Lower leg skin (tissue), 4 donors: Measurements from ENCODE around the gene NFIB. TPM values are rescaled to one million over a fixed set of nuclear protein-coding genes. Genes with fewer than 3 reads are reported as not detected.

ENCODE experiments used
- DNase-seq, 2 donors: peaks; one replicate each; pipeline ENCODE4 v3.0.0-alpha.2; 2019; ENCODE audit warnings: low spot score in 2 of 2
- H3K4me3 ChIP-seq: fragments of 200-600 bp; sonication (generic); 2 replicates; pipeline ENCODE4 v1.5.1; 2017; ENCODE audit warnings: mild to moderate bottlenecking, low read depth; ENCODE audit not compliant: poor library complexity, severe bottlenecking
- POLR2A ChIP-seq, 2 donors: fragments of 450-650 bp; IDR thresholded peaks; one replicate each; pipeline ENCODE4 v1.6.1; 2016 to 2017; ENCODE audit warnings: antibody characterized with exemption in 2 of 2, mild to moderate bottlenecking in 1 of 2, moderate library complexity in 1 of 2
- WGBS, 2 donors: methylation state at CpG; one replicate each; pipeline ENCODE4 v1.1.5; 2018; 5-methylcytosine and 5-hydroxymethylcytosine counted together
- intact Hi-C: fragments of 100-400 bp; cut with DNase I; formaldehyde crosslinking; loops from one replicate; pipeline ENCODE4 v1.15.0; 2023; ENCODE audit warnings: low total_unique reads
- total RNA-seq, 4 donors: library from RNA; depleted of rRNA; stranded (reverse); fragments of >200 nt; gene quantifications; one replicate each; pipeline ENCODE4 v1.1.0, GENCODE V29; 2016
- TF ChIP-seq, protein P1 (sequence below), 3 donors: fragments of 450-650 bp; IDR thresholded peaks; one replicate each; pipeline ENCODE4 v1.5.1; 2016; ENCODE audit warnings: antibody characterized with exemption in 3 of 3, mild to moderate bottlenecking in 3 of 3, moderate library complexity in 2 of 3

The NFIB gene
- total RNA-seq, 4 donors from 2014 or later = 68.2 to 145 (median 78.6) TPM

GRCh38 chr9:14103115-14103514 is 210.8 kb downstream of the NFIB start:
- TF ChIP-seq, protein P1, sequence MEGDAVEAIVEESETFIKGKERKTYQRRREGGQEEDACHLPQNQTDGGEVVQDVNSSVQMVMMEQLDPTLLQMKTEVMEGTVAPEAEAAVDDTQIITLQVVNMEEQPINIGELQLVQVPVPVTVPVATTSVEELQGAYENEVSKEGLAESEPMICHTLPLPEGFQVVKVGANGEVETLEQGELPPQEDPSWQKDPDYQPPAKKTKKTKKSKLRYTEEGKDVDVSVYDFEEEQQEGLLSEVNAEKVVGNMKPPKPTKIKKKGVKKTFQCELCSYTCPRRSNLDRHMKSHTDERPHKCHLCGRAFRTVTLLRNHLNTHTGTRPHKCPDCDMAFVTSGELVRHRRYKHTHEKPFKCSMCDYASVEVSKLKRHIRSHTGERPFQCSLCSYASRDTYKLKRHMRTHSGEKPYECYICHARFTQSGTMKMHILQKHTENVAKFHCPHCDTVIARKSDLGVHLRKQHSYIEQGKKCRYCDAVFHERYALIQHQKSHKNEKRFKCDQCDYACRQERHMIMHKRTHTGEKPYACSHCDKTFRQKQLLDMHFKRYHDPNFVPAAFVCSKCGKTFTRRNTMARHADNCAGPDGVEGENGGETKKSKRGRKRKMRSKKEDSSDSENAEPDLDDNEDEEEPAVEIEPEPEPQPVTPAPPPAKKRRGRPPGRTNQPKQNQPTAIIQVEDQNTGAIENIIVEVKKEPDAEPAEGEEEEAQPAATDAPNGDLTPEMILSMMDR (IDR thresholded peaks at IDR 0.05) = no peak
- TF ChIP-seq POLR2A (IDR thresholded peaks at IDR 0.05) = no peak
- intact Hi-C loops = no loop called here
- DNase-seq = no peak
- WGBS, 2 donors = 23 to 28% methylated on average over 3 of the region's 3 CpGs
- no peak overlapping the region for H3K4me3 ChIP-seq

DNA sequence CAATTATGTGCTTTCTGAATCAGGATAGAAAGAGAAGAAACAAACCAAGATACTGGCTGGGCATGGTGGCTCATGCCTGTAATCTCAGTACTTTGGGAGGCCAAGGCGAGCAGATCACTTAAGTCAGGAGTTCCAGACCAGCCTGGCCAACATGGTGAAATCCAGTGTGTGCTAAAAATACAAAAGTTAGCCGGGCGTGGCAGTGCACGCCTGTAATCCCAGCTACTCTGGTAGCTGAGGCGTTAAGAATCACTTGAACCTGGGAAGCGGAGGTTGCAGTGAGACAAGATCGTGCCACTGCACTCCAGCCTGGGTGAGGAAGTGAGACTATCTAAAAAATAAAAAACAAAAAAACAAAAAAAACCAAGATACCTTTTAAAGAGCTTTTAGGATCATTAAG is 214.2 kb downstream of the NFIB start:
- no peak for DNase-seq
- WGBS, 2 donors = 88 to 93% methylated on average over 7 of the region's 7 CpGs
- TF ChIP-seq, protein P1 (IDR thresholded peaks at IDR 0.05) = no peak
- no peak for TF ChIP-seq POLR2A (IDR thresholded peaks at IDR 0.05)
- H3K4me3 ChIP-seq = no peak overlapping the region
- intact Hi-C loops = no loop called here

DNA sequence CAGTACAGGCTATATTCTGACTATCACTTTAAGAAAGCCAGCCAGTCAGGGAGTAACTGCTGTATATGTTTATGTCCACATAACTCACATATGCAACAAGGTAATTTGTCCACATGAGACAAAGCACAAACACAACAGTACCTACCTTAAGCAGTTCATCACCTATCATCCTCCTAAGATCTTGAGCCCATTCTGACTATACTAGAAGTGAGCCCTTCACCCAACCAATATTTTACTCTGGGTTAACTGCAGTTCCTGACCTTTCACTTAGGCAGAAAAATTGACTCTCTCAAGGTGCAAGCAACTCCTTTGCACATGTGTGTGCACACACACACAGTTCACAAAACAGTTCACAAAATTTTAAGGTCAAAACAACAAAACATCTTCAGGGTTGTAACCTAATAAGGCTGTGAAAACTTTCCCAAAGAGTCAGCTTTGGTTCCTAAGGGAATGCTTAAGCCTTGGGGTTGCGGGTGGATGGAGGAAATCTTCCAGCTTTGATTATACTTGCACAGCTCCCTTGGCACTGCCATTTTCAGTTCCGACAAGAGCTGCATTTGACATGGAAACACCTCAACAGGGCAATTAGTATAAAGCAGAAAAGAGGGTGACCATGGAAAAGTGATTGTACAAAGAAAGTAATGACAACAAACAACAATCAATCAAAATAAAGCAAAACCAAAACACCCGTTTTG is 215.3 kb downstream of the NFIB start:
- TF ChIP-seq, protein P1 (IDR thresholded peaks at IDR 0.05) = no peak
- TF ChIP-seq POLR2A (IDR thresholded peaks at IDR 0.05) = no peak
- H3K4me3 ChIP-seq = no peak overlapping the region
- intact Hi-C loops = no loop called here
- WGBS, 2 donors = 65 to 69% methylated on average over 3 of the region's 3 CpGs
- no peak for DNase-seq

DNA sequence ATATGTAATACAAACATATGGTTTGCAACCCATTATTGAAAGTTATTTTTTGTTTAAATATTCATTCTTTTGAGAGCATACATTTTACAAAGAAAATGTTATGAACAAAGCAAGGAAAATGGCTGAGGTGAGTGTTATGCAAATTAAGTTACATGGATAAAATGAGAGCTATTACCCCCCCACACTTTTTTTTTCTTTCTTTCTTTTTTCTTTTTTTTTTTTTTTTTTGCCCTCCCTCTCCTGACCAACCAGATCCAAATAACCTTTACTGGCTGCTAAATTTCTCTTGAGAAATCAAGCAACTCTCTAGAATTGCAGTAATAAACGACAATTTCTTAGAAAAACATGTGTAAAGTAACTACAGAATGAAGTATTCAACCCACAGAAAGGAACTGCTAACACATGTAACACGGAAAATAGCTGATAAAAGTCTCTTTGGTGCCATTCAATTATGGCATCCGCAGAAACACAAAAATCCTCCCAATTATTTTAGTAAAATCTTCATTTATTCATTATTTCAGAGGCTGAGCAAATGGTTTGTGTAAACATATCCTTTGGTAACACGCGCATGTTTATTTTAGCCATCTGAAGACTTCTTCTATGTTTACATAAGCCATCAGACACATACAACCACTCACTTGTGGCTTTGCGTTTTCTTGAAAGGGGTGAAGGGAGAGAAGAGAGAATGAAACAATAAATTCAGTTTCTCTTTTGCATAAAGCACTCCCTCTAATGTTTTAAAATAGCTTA is 216.1 kb downstream of the NFIB start:
- 62 to 74% methylated on average over 6 of the region's 6 CpGs for WGBS, 2 donors
- no peak for DNase-seq
- no peak overlapping the region for H3K4me3 ChIP-seq
- intact Hi-C loops = no loop called here
- no peak for TF ChIP-seq POLR2A (IDR thresholded peaks at IDR 0.05)
- TF ChIP-seq, protein P1 (IDR thresholded peaks at IDR 0.05) = no peak

- 20% methylated on average over 4 of the region's 4 CpGs for WGBS, 2 donors
- intact Hi-C loops = no loop called here
- no peak for TF ChIP-seq POLR2A (IDR thresholded peaks at IDR 0.05)
- TF ChIP-seq, protein P1 (IDR thresholded peaks at IDR 0.05) = no peak
- H3K4me3 ChIP-seq = no peak overlapping the region
- no peak for DNase-seq
These were observed 216.7 kb downstream of the NFIB start for GRCh38 chr9:14097215-14097614.
